Fibroblast of skin of abdomen (primary cell): ENCODE measurements around the gene MYD88. TPM values are rescaled to one million over a fixed set of nuclear protein-coding genes. Genes with fewer than 3 reads are reported as not detected.

Experiments used
- DNase-seq: peaks from one replicate; pipeline ENCODE4 v3.0.0-alpha.2; 2013
- polyA plus RNA-seq, 2 experiments: library from polyadenylated mRNA; unstranded; fragments of 120-200 nt; gene quantifications; one replicate each; pipeline ENCODE4 v1.2.1, GENCODE V29; 2013; ENCODE audit not compliant: insufficient read length in 2 of 2

Gene MYD88
- polyA plus RNA-seq (2013, experiment 1 of 2; ENCODE audit: insufficient read length), result 35.0 TPM
- 32.9 TPM for polyA plus RNA-seq (2013, experiment 2 of 2; ENCODE audit: insufficient read length)

- DNase-seq, result peak; percentile 56
Measured at GRCh38 chr3:38138349-38139190, at the start of gene MYD88. MYD88 (plus strand) TSS chr3:38138661; CDS start chr3:38138701, 40 bp downstream.

- DNase-seq, result no peak
Measured at GRCh38 chr3:38089163-38089562, 49.3 kb upstream of the MYD88 start.

- DNase-seq, result no peak
Measured at GRCh38 chr3:38090453-38090852, 48.0 kb upstream of the MYD88 start.

GRCh38 chr3:38094999-38095398, 43.5 kb upstream of the MYD88 start:
- no peak for DNase-seq

- DNase-seq, result no peak
Measured at GRCh38 chr3:38095669-38096483, 42.6 kb upstream of the MYD88 start.

- no peak for DNase-seq
Measured at GRCh38 chr3:38097446-38098375, 40.8 kb upstream of the MYD88 start.

- DNase-seq, result no peak
Measured at GRCh38 chr3:38098376-38098723, 40.1 kb upstream of the MYD88 start.

- no peak for DNase-seq
Measured at GRCh38 chr3:38099518-38099917, 38.9 kb upstream of the MYD88 start.

- no peak for DNase-seq
Measured at GRCh38 chr3:38100498-38100897, 38.0 kb upstream of the MYD88 start.

GRCh38 chr3:38101811-38102443, 36.5 kb upstream of the MYD88 start:
- no peak for DNase-seq

- DNase-seq, result no peak
Measured at GRCh38 chr3:38102444-38102814, 36.0 kb upstream of the MYD88 start.

GRCh38 chr3:38105525-38105924, 32.9 kb upstream of the MYD88 start:
- no peak for DNase-seq

- DNase-seq, result no peak
Measured at GRCh38 chr3:38107911-38108648, 30.4 kb upstream of the MYD88 start.

- DNase-seq, result no peak
Measured at GRCh38 chr3:38108649-38109579, 29.5 kb upstream of the MYD88 start.

GRCh38 chr3:38109580-38110313, 28.7 kb upstream of the MYD88 start:
- no peak for DNase-seq

GRCh38 chr3:38110314-38111050, 28.0 kb upstream of the MYD88 start:
- DNase-seq, result no peak

GRCh38 chr3:38111201-38111600, 27.3 kb upstream of the MYD88 start:
- DNase-seq, result no peak

- DNase-seq, result no peak
Measured at GRCh38 chr3:38111696-38112377, 26.6 kb upstream of the MYD88 start.
